GM13977 (cell line): ENCODE measurements around the gene FSCN2.
"Not testable (repeated sequence)": the region's sequence is repeated elsewhere in the genome, so short reads cannot be mapped to it uniquely, and the experiment has no call there.

Experiments
- DNase-seq: peaks from one replicate; pipeline ENCODE4 v3.0.0; 2012; ENCODE audit warnings: low spot score
- in situ Hi-C: fragments of 300-500 bp; cut with MboI; formaldehyde crosslinking; loops from one replicate; pipeline ENCODE4 v1.12.0; 2022; ENCODE audit warnings: low sequenced_read_pairs, low pct_unique_long_range_greater_than_20kb, mixed read lengths, inconsistent platforms; ENCODE audit not compliant: unreplicated experiment
- TF ChIP-seq, protein P1 (sequence below): IDR thresholded peaks from 2 replicates; pipeline ENCODE4 v1.5.1; 2012; ENCODE audit warnings: mild to moderate bottlenecking, control low read depth; ENCODE audit not compliant: insufficient read depth; ENCODE audit errors: extremely low read depth, missing control alignments

FSCN2 gene

DNA sequence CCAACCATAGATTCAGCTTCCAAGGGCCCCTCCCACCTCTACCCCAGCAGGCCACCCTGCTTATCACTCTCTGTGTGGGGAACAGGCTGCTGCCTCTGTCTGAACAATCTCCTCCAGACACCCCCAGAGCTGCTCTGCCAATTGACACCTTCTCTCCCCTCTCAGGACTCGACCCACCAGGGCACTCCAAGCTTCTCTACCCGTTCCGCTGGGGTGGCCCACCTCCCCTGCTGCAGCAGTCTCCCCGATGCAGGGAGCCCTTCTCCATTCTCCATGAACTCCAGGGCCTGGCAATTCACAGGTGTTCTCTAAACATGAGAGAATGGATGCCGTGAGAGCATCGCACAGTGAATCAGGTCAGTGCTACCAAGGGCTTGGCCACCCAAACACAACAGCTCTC lies 52.3 kb downstream of the FSCN2 start:
- TF ChIP-seq, protein P1, sequence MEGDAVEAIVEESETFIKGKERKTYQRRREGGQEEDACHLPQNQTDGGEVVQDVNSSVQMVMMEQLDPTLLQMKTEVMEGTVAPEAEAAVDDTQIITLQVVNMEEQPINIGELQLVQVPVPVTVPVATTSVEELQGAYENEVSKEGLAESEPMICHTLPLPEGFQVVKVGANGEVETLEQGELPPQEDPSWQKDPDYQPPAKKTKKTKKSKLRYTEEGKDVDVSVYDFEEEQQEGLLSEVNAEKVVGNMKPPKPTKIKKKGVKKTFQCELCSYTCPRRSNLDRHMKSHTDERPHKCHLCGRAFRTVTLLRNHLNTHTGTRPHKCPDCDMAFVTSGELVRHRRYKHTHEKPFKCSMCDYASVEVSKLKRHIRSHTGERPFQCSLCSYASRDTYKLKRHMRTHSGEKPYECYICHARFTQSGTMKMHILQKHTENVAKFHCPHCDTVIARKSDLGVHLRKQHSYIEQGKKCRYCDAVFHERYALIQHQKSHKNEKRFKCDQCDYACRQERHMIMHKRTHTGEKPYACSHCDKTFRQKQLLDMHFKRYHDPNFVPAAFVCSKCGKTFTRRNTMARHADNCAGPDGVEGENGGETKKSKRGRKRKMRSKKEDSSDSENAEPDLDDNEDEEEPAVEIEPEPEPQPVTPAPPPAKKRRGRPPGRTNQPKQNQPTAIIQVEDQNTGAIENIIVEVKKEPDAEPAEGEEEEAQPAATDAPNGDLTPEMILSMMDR: no peak
- DNase-seq: no peak

GRCh38 chr17:81581758-81582157 lies 53.6 kb downstream of the FSCN2 start:
- no peak for DNase-seq
- in situ Hi-C loops: no loop called here

More for the DNA sequence above, 52.3 kb downstream of the FSCN2 start:
- in situ Hi-C loops: no loop called here

GRCh38 chr17:81582341-81582740 lies 54.2 kb downstream of the FSCN2 start:
- in situ Hi-C loops: no loop called here
- DNase-seq: no peak
- TF ChIP-seq, protein P1: no peak

More at GRCh38 chr17:81581758-81582157, 53.6 kb downstream of the FSCN2 start:
- TF ChIP-seq, protein P1: no peak

- no peak for DNase-seq
- TF ChIP-seq, protein P1: no peak
- in situ Hi-C loops: no loop called here
Observed at GRCh38 chr17:81582749-81583148, 54.6 kb downstream of the FSCN2 start.

DNA sequence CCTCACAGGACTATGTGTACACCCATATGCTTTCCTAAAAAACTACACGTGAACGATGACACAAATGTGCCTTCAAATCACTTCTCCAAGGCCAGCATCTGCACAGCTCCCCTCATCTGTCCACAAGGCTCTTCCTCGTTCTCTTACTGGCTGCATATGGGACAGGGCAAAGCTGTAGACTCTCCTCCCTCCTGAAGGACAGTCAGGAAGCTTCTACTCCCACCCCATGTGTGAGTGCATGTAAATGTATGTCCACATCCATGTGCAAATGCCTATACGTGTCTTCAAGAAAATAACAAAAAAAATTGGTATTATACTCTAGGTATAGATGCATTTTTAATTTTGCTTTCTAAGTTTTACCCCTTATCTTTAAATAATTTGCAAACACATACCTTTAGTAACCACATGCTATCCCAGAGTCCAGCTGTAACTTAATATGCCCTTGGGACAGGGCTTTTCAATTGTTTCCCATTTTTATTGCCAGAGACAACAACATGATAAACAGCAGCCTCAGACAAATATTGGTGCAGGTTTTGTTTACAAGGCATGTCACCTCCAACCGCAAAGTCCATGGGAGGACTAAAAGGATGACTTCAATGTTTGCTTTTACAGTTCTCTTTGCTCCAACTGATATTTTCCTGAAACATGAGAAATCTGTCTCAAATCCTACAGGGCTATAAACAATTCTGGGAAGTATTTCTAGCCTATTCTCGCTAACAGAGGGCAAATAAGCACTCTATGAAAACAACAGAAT lies 55.6 kb downstream of the FSCN2 start:
- in situ Hi-C loops: no loop called here
- DNase-seq: no peak
- TF ChIP-seq, protein P1: no peak

GRCh38 chr17:81584771-81585170 lies 56.6 kb downstream of the FSCN2 start:
- DNase-seq, in situ Hi-C loops: not testable (repeated sequence)

GRCh38 chr17:81586096-81586495 lies 57.9 kb downstream of the FSCN2 start:
- no peak for DNase-seq
- TF ChIP-seq, protein P1: no peak
- in situ Hi-C loops: no loop called here
